IMR-90 (cell line): ENCODE results near the gene TRIM66. TPM values are rescaled to one million over a fixed set of nuclear protein-coding genes. Genes with fewer than 3 reads are reported as not detected.

Experiments used
- ATAC-seq: fragments of 200-7000 bp; cut with Tn5 transposase; 2 replicates; pipeline ENCODE4 v1.9.1; 2020; ENCODE audit warnings: low read depth, mild to moderate bottlenecking, moderate library complexity
- BruUV-seq: library from RNA; stranded (reverse); fragments of 400-500 nt; replicated peaks from 2 replicates; lab custom pipeline; 2021; lab: Mats Ljungman, UMichigan
- CTCF ChIA-PET: fragments of 300-600 bp; formaldehyde crosslinking; extraction: SDS; loops from one replicate; lab custom pipeline; 2021; ENCODE audit warnings: antibody characterized with exemption; lab: Yijun Ruan, JAX
- POLR2A ChIA-PET: fragments of 300-600 bp; sonication (Branson Sonifier 250); formaldehyde crosslinking; loops from one replicate; lab custom pipeline; 2022; ENCODE audit warnings: antibody characterized with exemption; ENCODE audit not compliant: unreplicated experiment; lab: Charles Lee
- DNase-seq: peaks from one replicate; pipeline ENCODE4 v3.0.0; 2013
- H2AFZ ChIP-seq: replicated peaks from 2 replicates; pipeline ENCODE3; 2013; ENCODE audit warnings: low read length, mild to moderate bottlenecking; ENCODE audit not compliant: poor library complexity
- H2AK5ac ChIP-seq: 2 replicates; pipeline ENCODE4 v1.6.1; 2013; ENCODE audit warnings: low read depth, low read length, inconsistent platforms
- H2AK9ac ChIP-seq: replicated peaks from 2 replicates; pipeline ENCODE3; 2013; ENCODE audit warnings: mild to moderate bottlenecking, low read depth, low read length, moderate library complexity; ENCODE audit not compliant: poor library complexity
- H2BK120ac ChIP-seq: 2 replicates; pipeline ENCODE4 v1.6.1; 2013; ENCODE audit warnings: low read depth, low read length, inconsistent platforms
- H2BK15ac ChIP-seq: 3 replicates; pipeline ENCODE4 v1.6.1; 2013; ENCODE audit warnings: low read depth, low read length, inconsistent platforms
- H2BK20ac ChIP-seq: 2 replicates; pipeline ENCODE4 v1.6.1; 2013; ENCODE audit warnings: low read depth, mild to moderate bottlenecking, inconsistent platforms, low read length, moderate library complexity
- H2BK5ac ChIP-seq: 2 replicates; pipeline ENCODE4 v1.6.1; 2013; ENCODE audit warnings: mild to moderate bottlenecking, low read depth, low read length, inconsistent platforms; ENCODE audit not compliant: poor library complexity, severe bottlenecking
- H3K14ac ChIP-seq: replicated peaks from 2 replicates; pipeline ENCODE4 v1.6.1; 2013; ENCODE audit warnings: low read depth, low read length, inconsistent platforms
- H3K18ac ChIP-seq: 2 replicates; pipeline ENCODE4 v1.6.1; 2013; ENCODE audit warnings: low read depth, low read length, control low read depth
- H3K23ac ChIP-seq: 2 replicates; pipeline ENCODE4 v1.6.1; 2013; ENCODE audit warnings: low read depth, low read length, inconsistent platforms
- H3K27ac ChIP-seq: 2 replicates; pipeline ENCODE4 v1.5.1; 2013; ENCODE audit warnings: mild to moderate bottlenecking, control low read depth, low read length; ENCODE audit not compliant: insufficient read depth
- H3K27me3 ChIP-seq: 2 replicates; pipeline ENCODE4 v1.6.1; 2013; ENCODE audit warnings: low read length; ENCODE audit not compliant: control insufficient read depth, insufficient read depth
- H3K36me3 ChIP-seq: 2 replicates; pipeline ENCODE4 v1.6.1; 2013; ENCODE audit warnings: low read length, mixed read lengths; ENCODE audit not compliant: control insufficient read depth, insufficient read depth
- H3K4ac ChIP-seq: 2 replicates; pipeline ENCODE4 v1.6.1; 2013; ENCODE audit warnings: low read depth, low read length, inconsistent platforms
- H3K4me1 ChIP-seq: 2 replicates; pipeline ENCODE4 v1.6.1; 2013; ENCODE audit warnings: low read length, mixed read lengths; ENCODE audit not compliant: control insufficient read depth, insufficient read depth
- H3K4me2 ChIP-seq: 2 replicates; pipeline ENCODE4 v1.6.1; 2013; ENCODE audit warnings: low read depth, mild to moderate bottlenecking, control low read depth, low read length, moderate library complexity
- H3K4me3 ChIP-seq: 2 replicates; pipeline ENCODE4 v1.5.1; 2013; ENCODE audit warnings: low read depth, mild to moderate bottlenecking, control low read depth, low read length, moderate library complexity; ENCODE audit not compliant: insufficient read depth
- H3K56ac ChIP-seq: 2 replicates; pipeline ENCODE4 v1.6.1; 2013; ENCODE audit warnings: low read length, inconsistent platforms; ENCODE audit not compliant: insufficient read depth; ENCODE audit errors: extremely low read depth
- H3K79me1 ChIP-seq, 2 experiments: 2 replicates each; pipeline ENCODE4 v1.6.1; 2013; ENCODE audit warnings: low read length in 2 of 2, inconsistent platforms in 1 of 2, low read depth in 1 of 2
- H3K9ac ChIP-seq: 2 replicates; pipeline ENCODE4 v1.6.1; 2013; ENCODE audit warnings: low read depth, low read length, control low read depth
- H3K9me1 ChIP-seq: 2 replicates; pipeline ENCODE4 v1.6.1; 2013; ENCODE audit warnings: low read length, inconsistent platforms; ENCODE audit not compliant: insufficient read depth
- H3K9me3 ChIP-seq: 2 replicates; pipeline ENCODE4 v1.6.1; 2013; ENCODE audit warnings: low read length; ENCODE audit not compliant: control insufficient read depth, insufficient read depth
- H4K20me1 ChIP-seq: 2 replicates; pipeline ENCODE4 v1.6.1; 2013; ENCODE audit warnings: low read length, inconsistent platforms; ENCODE audit not compliant: insufficient read depth
- H4K5ac ChIP-seq: 2 replicates; pipeline ENCODE4 v1.6.1; 2013; ENCODE audit warnings: mild to moderate bottlenecking, low read depth, low read length, control low read depth
- H4K8ac ChIP-seq, 2 experiments: 2 replicates each; pipeline ENCODE4 v1.6.1; 2013; ENCODE audit warnings: low read depth in 2 of 2, low read length in 2 of 2, control low read depth in 1 of 2, inconsistent platforms in 1 of 2
- H4K91ac ChIP-seq: 2 replicates; pipeline ENCODE4 v1.6.1; 2013; ENCODE audit warnings: low read depth, low read length, inconsistent platforms; ENCODE audit not compliant: insufficient read depth
- CEBPB ChIP-seq: IDR thresholded peaks from 2 replicates; pipeline ENCODE4 v1.6.1; 2012; ENCODE audit warnings: low read depth, low read length, improper control_type of control experiment
- NFE2L2 ChIP-seq: fragments of 150-350 bp; IDR thresholded peaks from 2 replicates; pipeline ENCODE4 v1.6.1; 2016; ENCODE audit warnings: low read depth, mild to moderate bottlenecking, low read length
- RAD21 ChIP-seq: IDR thresholded peaks from 2 replicates; pipeline ENCODE4 v1.6.1; 2012; ENCODE audit warnings: low read length, improper control_type of control experiment
- whole genome bisulfite sequencing, 2 experiments: methylation state at CpG; one replicate each; pipeline versions ENCODE4 v1.1.5 to v1.1.7; 2013; ENCODE audit warnings: missing lambda C conversion rate in 2 of 2; ENCODE audit not compliant: insufficient read length in 1 of 2; ENCODE audit errors: extremely low coverage in 2 of 2; 5-methylcytosine and 5-hydroxymethylcytosine counted together
- dilution Hi-C: fragments of 300-500 bp; cut with HindIII; formaldehyde crosslinking; loops from one replicate; pipeline ENCODE4 v1.14.3; 2018; ENCODE audit warnings: low sequenced_read_pairs; ENCODE audit not compliant: unreplicated experiment
- in situ Hi-C: fragments of 300-500 bp; cut with MboI; formaldehyde crosslinking; loops from 3 replicates; pipeline ENCODE4 v1.14.3; 2019; ENCODE audit warnings: low sequenced_read_pairs, inconsistent platforms, mixed read lengths
- intact Hi-C: fragments of 100-400 bp; cut with micrococcal nuclease; formaldehyde crosslinking; loops from 2 replicates; pipeline ENCODE4 v1.10.0; 2022
- polyA plus RNA-seq, 3 experiments: library from polyadenylated mRNA; depleted of rRNA; stranded (reverse); fragments of >200 nt; gene quantifications; 2 replicates each; pipeline ENCODE4 v1.2.3, GENCODE V29; 2012; ENCODE audit warnings: low replicate concordance in 1 of 3
- total RNA-seq: library from RNA; depleted of rRNA; stranded (reverse); fragments of >200 nt; gene quantifications from 2 replicates; pipeline ENCODE4 v1.2.3, GENCODE V29; 2012

Gene TRIM66
- total and polyA plus RNA-seq, 2 of the 4 experiments (the other 2 are of a cell fraction): 4.4 to 5.0 TPM

DNA sequence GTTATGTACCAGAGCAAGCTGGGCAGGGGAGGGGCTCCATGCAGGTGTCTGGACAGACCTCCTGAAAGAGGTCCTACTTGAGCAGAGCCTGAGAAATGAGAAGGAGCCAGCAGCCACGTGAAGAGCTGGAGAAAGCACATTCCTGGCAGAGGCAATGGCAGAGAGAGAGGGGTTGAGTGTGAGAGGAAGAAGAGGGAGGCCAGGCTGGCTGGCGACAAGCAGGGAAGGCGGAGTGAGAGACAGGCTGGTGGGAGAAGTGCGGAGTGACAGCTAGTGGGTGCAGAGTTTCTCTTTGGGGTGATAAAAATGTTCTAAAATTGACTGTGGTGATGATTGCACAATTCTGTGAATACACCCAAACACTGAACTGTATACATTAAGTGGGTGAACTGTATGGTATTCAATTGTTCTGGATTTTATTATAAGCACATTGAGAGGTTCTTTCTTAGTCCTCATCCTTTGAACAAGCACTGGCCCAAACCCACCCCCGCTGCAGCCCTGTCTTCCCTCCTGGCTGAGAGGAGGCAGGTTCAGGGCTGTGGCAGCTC is 29.5 kb upstream of the TRIM66 start:
- Histone ChIP-seq H3K27me3 (no peaks in the 10 kb centered on the region), H3K9ac (no peak overlapping the region), H3K9me3 (no peaks in the 10 kb centered on the region), H2AFZ (no peak overlapping the region), H4K91ac (peak overlapping the region; percentile 77), H2BK5ac (peak overlapping the region; percentile 35), H3K4me1 (peaks cover 19% of the 10 kb centered on the region), H3K18ac (no peak overlapping the region; the same call in 1 of the 2 replicates), H3K56ac (no peak overlapping the region), H3K4ac (peak overlapping the region; percentile 66), H3K27ac (peak overlapping the region; percentile 67; the same call in 1 of the 2 replicates), H3K14ac (no peak overlapping the region), H3K4me2 (no peak overlapping the region), H2AK9ac (peak overlapping the region; percentile 79), H2AK5ac (peak overlapping the region; percentile 75; the same call in 1 of the 2 replicates), H2BK120ac (peak overlapping the region; percentile 37), H2BK20ac (no peak overlapping the region), H4K20me1 (no peaks in the 10 kb centered on the region), H3K23ac (no peak overlapping the region), H4K5ac (no peak overlapping the region; the same call in 1 of the 2 replicates), H3K9me1 (peaks cover 35% of the 10 kb centered on the region), H2BK15ac (0 out of 3 replicates have a peak overlapping the region, but pooled peaks have one; percentile 11), H3K79me1 (peaks cover 20 to 80% of the 10 kb centered on the region in 2 experiments; a peak in 3 of 4 replicates), H4K8ac (peak overlapping the region in 1 of 2 experiments; percentile 0; a peak in 1 of 4 replicates), H3K4me3 (no peak overlapping the region), H3K36me3 (peaks cover 65% of the 10 kb centered on the region)
- ATAC-seq (no peak), DNase-seq (no peak)
- no TSS peak for BruUV-seq
- CTCF ChIA-PET: no interaction called here
- dilution Hi-C loops: no loop called here
- 14% methylated on average over 1 of the region's 5 CpGs; no CpG with 5 or more reads in 1 of the 2 experiments for WGBS, 2 experiments
- intact Hi-C loops: no loop called here
- in situ Hi-C loops: no loop called here
- POLR2A ChIA-PET: no interaction called here
- TF ChIP-seq NFE2L2 (no peak), RAD21 (no peak), CEBPB (peak; percentile 68)
